LHCN-M2 (cell line): ENCODE data around the gene THADA. TPM values are rescaled to one million over a fixed set of nuclear protein-coding genes. Genes with fewer than 3 reads are reported as not detected.

Experiments used
- DNase-seq: peaks from one replicate; pipeline ENCODE4 v3.0.0-alpha.2; 2012; ENCODE audit warnings: low read depth
- total RNA-seq: library from RNA; depleted of rRNA; stranded (reverse); fragments of >200 nt; gene quantifications from 2 replicates; pipeline ENCODE4 v1.2.3, GENCODE V29; 2014

THADA gene
- total RNA-seq, 1 experiment from 2014 or later: 20.2 TPM

DNA sequence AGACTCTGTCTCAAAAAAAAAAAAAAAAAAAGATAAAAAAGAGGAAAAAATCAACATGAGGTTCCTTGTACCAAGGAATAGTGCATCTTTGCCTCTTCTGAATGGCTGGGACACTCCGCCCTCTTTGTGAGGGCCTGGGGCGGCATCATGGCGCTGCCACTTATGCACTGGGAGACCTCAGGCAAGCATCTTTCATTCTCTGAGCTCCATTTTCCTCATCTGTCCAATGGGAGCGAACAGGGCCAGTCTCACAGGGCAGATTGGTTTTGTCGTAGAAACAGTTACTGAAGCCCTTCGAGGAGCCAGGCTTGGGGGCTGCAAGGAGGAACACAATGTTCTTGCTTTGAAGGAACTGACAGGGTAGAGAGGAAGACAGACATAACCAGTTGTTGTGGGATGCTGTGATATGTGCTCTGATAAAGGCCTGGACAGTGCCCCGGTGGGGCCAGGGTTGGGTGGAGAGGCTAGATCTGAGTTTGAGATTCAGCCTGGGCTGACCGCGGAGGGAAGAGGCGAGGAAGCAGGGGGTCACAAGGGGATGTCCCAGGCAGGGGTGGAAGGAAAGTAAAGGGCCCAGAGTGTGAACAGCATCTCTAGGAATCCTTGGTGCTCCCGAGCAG is 383.5 kb downstream of the THADA start:
- DNase-seq: no peak

DNA sequence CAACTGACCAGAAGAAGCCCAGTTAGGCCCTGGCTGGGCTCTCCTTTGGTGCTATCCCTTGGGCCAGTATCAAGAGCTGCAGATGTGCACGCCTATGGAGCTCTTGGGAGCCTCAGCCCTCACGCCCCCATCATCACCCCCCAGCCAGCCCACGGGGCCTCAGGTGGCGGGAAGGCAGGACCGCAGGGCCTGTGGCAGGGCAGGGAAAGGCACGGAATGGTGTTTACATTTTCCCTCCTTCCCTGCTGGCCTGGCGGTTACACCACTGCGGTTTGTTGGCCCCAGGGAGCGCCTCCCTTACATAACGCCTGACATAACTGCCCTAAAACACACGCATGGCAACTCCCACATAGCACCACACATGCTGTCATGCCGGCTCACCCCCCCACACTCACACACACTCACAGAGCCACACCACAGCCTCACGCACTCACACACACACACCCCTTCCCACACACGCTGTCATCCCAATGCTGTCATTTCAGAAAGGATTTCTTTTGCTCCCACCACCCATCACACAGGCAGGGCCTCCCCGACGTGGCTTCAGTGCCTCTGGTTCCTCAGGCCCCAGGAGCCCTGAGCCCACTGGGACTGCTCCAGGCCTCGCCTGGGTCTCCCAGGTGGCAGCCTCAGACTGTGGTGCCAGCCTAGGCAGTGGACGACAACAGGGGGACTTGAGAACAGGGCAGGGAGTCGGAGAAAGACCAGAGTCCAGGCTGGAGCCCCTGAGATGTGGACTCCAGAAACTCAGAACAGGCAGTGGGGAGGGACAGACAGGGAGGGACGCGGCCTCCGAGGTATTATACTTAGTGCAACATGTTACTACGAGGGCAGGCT is 385.2 kb downstream of the THADA start:
- no peak for DNase-seq

DNA sequence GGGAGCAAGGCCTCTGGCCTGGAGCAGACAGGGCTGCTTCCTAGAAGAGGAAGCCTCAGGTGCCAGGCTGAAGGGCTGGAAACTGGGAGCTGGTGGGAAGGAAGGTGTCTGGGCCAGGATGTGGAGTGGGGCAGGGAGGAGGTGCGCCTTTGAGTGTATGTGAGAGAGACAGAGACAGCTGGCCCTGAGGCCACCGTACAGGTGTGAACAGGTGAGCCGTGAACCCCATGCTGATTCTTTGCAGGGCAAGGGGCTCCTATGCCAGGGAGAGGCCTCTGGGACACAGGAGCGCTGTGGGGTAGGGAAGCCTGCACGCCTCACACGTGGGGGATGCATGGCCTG is 385.7 kb downstream of the THADA start:
- no peak for DNase-seq

DNA sequence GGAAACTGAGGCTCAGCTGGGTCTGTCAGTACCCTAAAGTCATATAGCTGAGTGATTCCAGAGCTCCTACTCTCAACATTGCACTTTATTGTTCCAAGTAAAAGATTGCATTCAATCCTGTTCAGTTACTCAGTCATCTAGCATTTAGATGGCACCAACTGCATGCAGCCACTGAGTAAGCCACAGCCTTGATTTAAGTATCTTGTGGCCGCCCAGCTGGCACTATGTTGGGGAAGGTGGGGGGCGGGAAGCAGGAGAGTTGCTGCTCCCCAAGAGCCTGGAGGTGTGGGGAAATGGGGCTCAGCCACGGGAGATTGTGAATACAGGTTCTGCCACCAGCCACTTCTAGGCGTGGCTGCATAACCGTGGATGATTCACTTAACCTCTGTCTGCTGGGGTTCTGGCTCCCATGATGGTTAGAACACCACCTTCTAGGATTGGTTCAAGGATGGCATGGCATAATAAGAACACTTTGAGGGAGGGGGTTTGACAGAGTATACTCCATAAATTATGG is 386.6 kb downstream of the THADA start:
- DNase-seq: no peak

DNA sequence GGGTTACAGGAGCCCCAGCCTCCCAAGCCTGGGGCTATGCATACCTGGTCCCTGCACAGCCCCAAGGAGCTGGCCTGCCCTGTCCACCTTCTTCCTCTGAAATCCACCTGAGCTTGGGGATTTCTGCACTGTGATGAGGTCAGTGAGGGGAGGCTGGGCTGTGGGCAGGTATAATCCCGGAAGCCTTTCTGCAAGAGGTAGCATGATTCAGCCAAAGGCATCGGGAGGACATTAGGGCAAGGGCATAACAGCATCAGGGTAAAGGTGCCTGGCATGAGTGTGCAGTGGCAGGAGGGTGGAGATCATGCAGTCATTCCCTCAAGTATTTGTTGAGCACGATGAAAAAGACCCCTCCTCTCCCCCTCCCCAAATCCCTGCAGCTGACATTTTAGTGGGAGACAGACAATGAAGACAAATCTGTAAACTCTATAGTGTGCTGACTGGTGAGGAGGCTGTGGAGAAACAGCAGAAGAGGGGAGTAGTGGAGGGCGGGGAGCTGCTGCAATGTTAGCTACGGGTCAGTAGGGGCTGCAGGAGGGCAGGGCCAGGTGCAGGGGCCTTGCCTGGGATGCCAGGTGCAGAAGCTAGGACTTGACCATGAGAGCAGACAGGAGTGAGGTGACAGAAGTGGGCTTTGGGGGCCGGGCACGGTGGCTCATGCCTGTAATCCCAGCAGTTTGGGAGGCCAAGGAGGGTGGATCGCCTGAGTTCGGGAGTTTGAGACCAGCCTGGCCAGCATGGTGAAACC is 388.1 kb downstream of the THADA start:
- DNase-seq: no peak

DNA sequence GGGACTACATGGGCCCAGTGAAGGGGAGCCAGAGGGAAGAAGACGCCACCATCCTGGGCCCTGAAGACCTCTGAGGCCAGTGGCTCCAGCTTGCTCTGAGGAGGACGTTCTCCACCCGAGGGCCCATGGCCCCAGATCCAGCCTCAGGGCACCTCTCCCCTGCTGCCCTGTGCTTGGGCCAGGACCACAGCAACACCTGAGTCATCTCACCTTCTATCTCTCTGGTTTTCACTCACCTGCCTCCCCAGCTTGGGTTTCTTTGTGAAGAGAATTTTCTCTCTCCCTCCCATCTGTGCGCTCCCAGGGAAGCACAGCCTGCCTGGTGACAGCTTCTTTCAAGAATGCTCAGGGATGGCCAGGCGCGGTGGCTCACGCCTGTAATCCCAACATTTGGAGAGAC is 389.2 kb downstream of the THADA start:
- no peak for DNase-seq

DNA sequence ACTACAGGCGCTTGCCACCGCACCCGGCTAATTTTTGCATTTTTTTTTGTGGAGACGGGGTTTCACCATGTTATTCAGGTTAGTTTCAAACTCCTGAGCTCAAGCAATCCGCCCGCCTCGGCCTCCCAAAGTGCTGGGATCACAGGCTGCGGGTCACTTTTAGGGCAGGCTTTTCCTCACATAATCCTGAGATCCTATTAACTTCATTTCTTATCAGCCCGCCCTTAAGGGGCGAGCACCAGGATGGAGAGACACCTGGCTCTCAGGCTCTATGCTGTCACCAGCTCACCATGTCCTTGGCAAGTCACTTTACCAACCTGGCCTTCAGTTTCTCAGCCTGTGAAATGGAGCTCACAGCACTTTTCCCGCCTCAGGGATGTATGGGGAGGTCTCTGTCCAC is 392.5 kb downstream of the THADA start:
- no peak for DNase-seq

DNA sequence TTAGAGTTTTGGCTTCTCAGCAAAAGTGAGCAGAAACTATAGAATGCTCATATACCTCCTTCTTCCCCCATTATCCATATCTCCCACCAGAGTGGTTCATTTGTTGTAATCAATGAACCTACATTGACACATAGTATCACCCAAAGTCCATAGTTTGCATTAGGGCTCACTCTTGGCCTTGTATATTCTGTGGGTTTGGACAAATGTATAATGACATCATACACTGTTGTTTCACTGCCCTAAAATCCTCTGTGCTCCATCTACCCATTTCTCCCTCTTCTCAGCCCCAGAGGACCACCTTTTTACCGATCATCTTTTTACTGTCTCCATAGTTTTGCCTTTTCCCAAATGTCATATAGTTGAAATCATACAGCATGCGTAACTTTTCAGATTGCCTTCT is 393.5 kb downstream of the THADA start:
- no peak for DNase-seq

DNA sequence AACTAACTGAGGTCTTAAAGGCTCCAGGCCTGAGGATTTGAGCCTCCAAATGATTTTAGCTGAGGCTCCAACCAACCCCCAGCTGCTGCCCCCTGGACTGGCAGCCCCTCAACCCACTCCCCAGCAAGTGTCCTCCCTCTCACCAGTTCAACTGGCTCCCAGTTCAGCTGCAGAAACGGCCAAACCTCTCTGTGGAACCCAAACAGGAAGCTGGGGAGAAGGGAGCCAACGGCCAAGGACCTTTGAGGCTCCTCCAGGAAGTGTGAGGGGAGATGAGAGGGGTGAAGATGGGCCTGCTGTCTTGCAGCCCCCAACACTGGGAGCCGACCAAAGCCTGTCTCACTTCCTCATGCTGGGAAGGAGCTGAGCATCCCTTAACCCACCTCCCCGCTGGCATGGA is 394.3 kb downstream of the THADA start:
- no peak for DNase-seq

DNA sequence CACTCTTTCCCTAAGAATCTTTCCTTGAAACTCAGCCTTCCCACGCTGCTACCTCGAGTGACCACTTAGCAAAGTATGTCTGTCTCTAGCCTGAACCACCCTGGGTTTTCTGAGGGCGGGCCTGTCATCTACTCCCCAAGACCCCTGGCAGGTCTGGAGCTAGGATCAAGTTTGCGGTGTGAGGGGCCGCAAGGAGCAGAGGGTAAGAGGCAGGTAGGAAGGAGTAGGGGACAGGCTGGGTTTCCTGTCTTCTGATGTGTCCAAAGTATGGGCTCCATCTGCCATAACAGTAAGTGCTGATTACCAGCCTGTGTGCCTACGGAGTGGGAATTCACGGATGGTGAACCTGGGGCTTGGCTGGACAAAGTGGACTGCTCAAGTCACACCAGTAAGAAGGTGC is 394.8 kb downstream of the THADA start:
- no peak for DNase-seq

DNA sequence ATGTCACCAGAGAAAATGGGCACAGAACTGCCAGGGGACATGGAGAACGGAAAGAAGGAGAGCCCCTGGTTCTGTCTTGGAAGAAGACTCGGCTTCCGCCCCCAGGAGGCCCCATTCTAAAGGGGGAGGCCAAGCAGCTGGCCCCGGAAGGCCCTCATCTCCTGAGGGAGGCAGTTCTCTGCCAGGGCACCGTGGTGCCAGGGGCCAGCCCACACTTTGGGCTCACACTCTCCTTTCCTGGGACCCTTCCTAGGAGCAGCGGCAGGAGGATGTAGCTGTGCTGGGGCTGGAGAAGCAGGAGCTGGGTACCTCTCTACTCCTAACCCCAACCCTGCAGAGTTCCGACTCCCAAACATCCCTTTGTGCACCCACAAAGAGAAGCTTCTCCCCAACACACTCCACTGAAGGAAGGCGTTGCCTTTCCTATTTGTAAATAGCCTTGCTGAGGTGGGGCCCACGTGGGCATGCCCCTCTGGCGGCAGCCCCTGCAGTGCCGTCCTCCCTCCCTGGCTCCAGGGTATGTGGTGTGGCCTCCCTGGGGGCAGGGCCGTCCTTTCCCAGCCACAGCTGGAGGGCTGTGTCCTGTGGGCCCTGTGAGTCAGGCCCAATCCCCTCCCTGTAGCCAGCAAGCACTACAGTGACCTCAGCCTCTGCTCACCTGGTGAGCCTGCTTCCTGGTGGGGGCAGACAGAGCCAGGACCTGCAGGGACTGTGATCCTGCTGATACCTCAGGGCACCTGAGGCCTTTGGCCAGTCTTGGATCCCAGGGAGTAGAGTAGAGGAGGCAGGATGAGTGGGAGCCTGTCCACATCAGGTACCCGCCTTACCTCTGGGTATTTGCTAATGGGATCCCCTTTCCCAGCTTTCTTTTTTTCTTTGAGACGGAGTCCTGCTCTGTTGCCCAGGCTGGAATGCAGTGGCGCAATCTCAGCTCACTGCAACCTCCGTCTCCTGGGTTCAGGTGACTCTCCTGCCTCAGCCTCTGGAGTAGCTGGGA is 396.0 kb downstream of the THADA start:
- no peak for DNase-seq

DNA sequence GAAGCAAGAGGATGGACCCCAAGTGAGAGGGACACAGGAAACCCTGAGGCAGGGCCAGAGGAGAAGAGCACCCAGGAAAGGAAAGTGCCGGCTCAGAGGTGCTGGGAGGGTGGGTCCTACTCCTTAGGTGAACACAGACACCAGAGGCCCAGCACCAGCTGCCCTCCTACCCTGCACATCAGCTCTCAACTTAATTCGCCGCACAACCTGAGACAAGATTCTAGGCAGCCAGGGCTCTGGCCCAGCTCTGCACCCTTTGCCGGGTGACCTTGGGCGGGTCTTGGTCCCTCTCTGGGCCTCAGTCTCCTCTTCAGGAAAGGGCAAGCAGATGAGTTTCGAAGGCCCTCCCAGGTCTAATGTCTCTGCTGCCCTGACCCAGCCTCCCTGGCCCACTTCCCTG is 397.6 kb downstream of the THADA start:
- DNase-seq: no peak

DNA sequence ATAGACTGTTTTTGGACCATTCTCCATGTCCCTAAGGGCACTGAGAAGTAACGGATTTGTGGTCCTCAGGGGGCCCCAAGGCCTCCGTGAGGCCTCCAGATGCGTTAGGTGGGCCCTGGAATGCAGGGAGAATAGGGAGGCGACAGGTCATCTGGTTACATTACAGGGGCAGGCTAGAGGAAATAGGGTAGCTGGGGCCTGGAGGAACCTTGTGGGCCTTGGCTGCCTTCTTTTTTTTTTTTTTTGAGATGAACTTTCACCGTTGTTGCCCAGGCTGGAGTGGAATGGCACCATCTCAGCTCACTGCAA is 398.3 kb downstream of the THADA start:
- no peak for DNase-seq

DNA sequence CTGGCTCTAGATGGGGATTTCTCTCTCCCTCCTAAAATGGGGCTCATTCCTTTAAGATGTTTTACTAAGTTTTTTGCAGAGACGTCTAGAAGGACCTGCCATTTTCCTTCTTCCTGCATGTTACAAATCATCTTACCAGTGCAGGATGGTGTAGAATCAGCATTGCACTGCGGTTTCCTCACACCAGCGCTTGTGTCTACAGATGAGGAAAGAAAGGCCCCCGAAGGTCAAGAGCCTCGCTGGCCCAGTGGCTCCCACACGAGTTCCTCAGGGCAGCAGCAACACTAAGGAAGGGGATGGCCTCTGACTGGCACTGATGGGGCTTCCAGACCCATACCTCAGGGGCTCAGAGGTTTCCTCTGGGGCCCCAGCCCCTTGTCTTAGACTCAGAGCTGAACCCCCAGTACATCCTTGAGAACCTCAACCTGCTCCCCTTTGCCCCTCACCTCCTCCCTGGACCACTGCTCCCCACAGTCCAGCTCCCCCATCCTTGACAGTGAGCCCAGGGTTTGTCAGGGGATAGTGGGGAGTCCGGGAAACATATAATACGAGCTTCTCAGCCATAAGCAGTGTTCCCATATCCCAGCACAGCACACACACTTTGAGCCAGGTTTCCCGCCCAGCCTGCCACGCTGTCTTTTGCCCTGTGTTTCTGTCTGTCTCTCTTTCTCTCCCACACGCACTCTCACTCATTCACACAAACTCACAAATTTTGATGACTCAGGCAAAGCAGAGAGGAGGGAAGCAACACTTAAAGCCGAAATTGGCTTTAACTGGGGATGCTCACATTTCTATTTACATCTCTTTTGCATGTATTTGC is 398.9 kb downstream of the THADA start:
- DNase-seq: no peak

DNA sequence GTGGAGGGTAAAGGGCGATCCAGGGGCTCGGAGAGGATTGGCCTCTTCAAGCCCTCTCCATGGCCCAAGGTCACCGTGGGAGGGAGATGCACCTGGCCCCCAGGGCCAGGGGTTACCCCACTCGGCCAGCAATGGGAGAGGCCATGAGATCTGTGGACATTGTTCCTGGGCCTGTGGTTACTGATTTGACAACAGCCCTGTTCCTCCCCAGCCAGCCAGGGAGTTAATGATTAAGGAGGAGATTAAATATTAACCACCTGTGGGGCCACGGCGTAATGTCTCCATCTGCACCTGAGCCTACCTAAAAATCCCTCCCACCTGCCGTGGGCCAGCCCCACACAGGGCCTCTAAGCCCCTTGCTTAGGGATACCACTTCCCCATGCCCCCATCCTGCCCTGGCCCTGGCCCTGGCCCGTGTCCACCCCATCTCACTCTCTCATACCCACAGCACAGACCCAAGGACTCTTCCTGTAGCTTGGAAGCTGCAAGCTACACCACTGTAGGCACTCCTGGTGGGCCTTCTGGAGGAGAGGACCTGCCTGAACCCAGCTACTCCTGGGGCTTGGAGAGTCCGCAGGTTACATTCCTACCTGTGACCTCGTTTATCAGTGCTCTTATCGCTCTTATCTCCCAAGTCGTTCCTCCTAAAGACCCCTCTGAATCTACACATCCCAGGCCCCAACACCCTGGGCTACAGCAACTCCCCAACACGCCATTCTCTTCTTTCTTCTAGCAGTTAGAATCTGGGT is 401.5 kb downstream of the THADA start:
- DNase-seq: no peak

DNA sequence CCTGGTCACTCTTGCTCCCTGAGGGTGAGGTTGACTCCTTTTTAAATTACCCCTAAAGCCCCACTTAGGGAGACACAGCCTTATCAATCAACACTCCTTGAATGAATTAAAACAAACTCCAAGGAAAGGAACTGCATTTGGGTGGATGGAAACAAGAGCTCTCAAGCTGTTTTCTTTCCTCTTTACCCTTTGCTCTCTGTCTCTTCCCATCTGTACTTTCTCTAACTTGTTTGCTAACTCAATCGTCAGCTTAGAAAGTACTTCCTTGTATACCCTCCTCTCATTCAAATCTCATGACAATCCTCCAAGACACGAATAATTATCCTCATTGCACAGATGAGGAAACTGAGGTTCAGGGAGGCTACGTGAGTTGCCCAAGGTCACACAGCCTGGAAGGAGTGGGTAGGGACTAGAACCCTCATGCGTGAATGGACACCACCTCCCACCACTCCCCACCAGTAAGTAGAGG is 402.2 kb downstream of the THADA start:
- no peak for DNase-seq

DNA sequence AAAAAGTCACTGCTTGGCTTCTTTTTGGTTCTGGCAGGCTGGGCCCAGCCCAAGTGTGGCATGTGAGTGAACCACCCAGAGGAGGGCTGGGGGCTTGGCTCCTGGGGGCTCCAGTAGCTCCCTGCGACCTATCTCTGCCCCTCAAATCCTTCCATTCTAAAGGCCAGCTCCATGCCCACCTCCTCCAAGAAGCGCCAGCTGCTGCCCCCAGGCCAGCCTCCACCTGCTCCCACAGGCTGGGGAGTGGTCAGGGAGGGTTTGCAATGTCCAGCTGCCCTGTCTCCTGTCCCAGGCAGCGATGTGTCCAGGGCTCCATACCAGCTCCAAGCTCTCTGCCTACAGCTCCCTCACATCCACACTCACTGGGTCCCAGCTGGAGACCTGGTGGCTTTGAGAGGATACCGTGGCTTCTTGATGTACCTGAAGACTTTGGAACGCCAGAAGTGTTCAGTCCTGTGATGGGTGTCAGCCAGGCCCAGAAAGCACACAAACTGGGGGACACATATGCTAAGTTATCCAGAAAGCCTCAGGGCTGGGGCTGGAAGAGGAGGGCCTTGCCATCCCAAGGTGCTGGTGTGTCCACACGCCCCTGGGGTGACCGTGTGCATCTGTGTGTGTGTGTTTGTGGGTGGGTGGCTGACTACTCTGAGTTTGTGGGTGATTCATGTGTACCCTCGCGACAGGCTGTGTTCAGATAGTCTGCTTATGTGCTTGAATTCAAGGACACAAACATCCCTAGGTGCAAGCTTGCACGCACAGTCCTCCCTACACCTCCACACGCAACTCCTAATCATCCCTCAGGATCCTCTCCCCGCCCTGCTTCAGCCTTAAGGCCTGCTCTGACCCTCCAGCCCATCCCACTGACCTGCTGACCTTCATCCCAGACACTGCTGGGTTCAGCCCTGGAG is 402.8 kb downstream of the THADA start:
- no peak for DNase-seq

DNA sequence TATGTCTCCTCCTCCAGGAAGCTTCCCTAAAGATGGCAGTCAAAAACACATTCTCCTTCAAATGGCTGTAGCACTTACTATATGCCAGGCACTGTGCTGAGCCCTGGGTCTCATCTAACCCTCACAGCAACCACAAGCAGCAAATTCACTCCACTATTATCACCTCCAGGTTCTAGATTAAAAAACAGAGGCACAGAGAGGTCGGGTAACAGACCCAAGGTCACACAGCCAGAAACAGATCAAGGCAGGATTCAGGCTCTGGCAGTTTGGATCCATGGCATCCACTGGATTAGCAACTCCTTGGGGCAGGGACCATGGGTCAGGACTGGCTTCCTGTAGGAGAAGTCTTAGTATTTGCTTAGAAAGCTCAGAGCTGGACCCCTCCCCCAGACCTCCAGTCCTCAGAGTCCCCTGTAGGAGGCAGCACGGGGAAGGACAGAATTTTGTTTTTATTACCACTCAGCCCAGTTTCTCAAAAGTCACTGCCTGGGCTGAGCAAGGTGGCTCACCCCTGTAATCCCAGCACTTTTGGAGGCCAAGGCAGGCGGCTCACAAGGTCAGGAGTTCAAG is 403.8 kb downstream of the THADA start:
- peak; percentile 21 for DNase-seq
